Measurements from ENCODE around the gene LRIG3. TPM values are rescaled to one million over a fixed set of nuclear protein-coding genes. Genes with fewer than 3 reads are reported as not detected.
A peak's percentile ranks its signal among the peaks of the same experiment; 100 is the strongest.

LRIG3 gene
- total and polyA plus RNA-seq, 2 of the 4 experiments (the other 2 are of a cell fraction), result 26.4 to 71.2 TPM

- H3K79me1 ChIP-seq (ENCODE audit: low read depth in 1 of 2, low read length in 2 of 2), result no peaks in the 10 kb centered on the region
- H3K27me3 ChIP-seq (ENCODE audit: control insufficient read depth, insufficient read depth, low read length), result no peaks in the 10 kb centered on the region
- H4K91ac ChIP-seq (ENCODE audit: insufficient read depth, low read depth, low read length), result no peak overlapping the region
- H2BK5ac ChIP-seq (ENCODE audit: low read depth, low read length, poor library complexity, severe bottlenecking), result no peak overlapping the region
- H2BK120ac ChIP-seq (ENCODE audit: low read depth, low read length), result no peak overlapping the region
- no peak overlapping the region for H3K4ac ChIP-seq (ENCODE audit: low read depth, low read length)
- no TSS peak for BruUV-seq (replicated peaks)
- H3K18ac ChIP-seq (ENCODE audit: low read depth, low read length), result no peak overlapping the region
- intact Hi-C loops (cut with micrococcal nuclease), result no loop called here
- H3K4me1 ChIP-seq (ENCODE audit: control insufficient read depth, insufficient read depth, low read length), result no peaks in the 10 kb centered on the region
- no peaks in the 10 kb centered on the region for H3K36me3 ChIP-seq (ENCODE audit: control insufficient read depth, insufficient read depth, low read length)
- no peak overlapping the region for H3K27ac ChIP-seq (ENCODE audit: insufficient read depth, low read length)
- no peak overlapping the region for H2BK15ac ChIP-seq (ENCODE audit: low read depth, low read length)
- no peak overlapping the region for H2AK5ac ChIP-seq (ENCODE audit: low read depth, low read length)
- H3K4me2 ChIP-seq (ENCODE audit: low read depth, low read length), result no peak overlapping the region
- H3K9ac ChIP-seq (ENCODE audit: low read depth, low read length), result no peak overlapping the region
- H3K14ac ChIP-seq (replicated peaks; ENCODE audit: low read depth, low read length), result no peak overlapping the region
- no peaks in the 10 kb centered on the region for H4K20me1 ChIP-seq (ENCODE audit: insufficient read depth, low read length)
- no peak overlapping the region for H3K56ac ChIP-seq (ENCODE audit: extremely low read depth, insufficient read depth, low read length)
- H3K4me3 ChIP-seq (ENCODE audit: insufficient read depth, low read depth, low read length), result no peak overlapping the region
- dilution Hi-C loops (cut with HindIII; ENCODE audit: low sequenced_read_pairs, unreplicated experiment), result no loop called here
- H4K8ac ChIP-seq (ENCODE audit: low read depth in 2 of 2, low read length in 2 of 2), result no peak overlapping the region
- ATAC-seq (ENCODE audit: low read depth), result no peak
- H2AK9ac ChIP-seq (replicated peaks; ENCODE audit: low read depth, low read length, poor library complexity), result no peak overlapping the region
- ChIA-PET POLR2A (ENCODE audit: unreplicated experiment) (no interaction called here), CTCF (interaction anchor here (0.7 kb wide), 2 partner anchors 277 to 464 kb away, joined by 3 read pairs; no protein-coding TSS in a partner anchor)
- H3K9me3 ChIP-seq (ENCODE audit: control insufficient read depth, insufficient read depth, low read length), result no peaks in the 10 kb centered on the region
- H3K9me1 ChIP-seq (ENCODE audit: insufficient read depth, low read length), result no peaks in the 10 kb centered on the region
- no peak overlapping the region for H2BK20ac ChIP-seq (ENCODE audit: low read depth, low read length)
- H4K5ac ChIP-seq (ENCODE audit: low read depth, low read length), result no peak overlapping the region
- no peak for DNase-seq
- TF ChIP-seq CHD1 (IDR thresholded peaks at IDR 0.05; ENCODE audit: low read depth, low read length) (no peak), RFX5 (IDR thresholded peaks at IDR 0.05; ENCODE audit: low read depth, low read length) (no peak), MAFK (IDR thresholded peaks at IDR 0.05; ENCODE audit: low read depth, low read length) (peak; percentile 69), BHLHE40 (IDR thresholded peaks at IDR 0.05; ENCODE audit: low read depth, low read length) (no peak)
- no peak overlapping the region for H3K23ac ChIP-seq (ENCODE audit: low read depth, low read length)
- no CpG with 5 or more reads among the region's 1 CpG for WGBS, 2 experiments (ENCODE audit: extremely low coverage in 2 of 2, insufficient read length in 1 of 2)
- in situ Hi-C loops (cut with MboI; ENCODE audit: low sequenced_read_pairs), result no loop called here
- H2AFZ ChIP-seq (replicated peaks; ENCODE audit: low read length, poor library complexity), result no peak overlapping the region
These were observed 87.4 kb downstream of the LRIG3 start for GRCh38 chr12:58832920-58833319.
